ENCODE results near the gene LVRN.
A peak's percentile ranks its signal among the peaks of the same experiment; 100 is the strongest.

LVRN gene

DNA sequence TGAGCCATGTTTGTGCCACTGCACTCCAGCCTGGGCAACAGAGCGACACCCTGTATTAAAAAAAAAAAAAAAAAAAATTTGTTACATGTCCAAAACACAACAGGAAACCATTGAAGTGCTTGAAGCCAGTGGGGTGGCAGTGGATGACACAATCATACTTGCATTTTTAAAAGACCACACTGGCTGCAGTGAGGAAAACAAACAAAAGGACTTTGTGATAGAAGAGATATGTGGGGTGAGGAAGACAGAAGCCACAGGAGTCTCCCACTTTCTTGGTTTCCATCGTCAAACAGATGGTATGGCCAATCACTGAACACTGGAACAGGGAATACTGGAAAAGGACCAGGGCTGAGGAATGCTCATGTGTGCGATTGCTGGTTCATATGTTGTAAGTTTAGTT is 101.7 kb downstream of the LVRN start:
- FAIRE-seq (no peak), DNase-seq (ENCODE audit: insufficient read length, low spot score) (no peak)
- TF ChIP-seq, protein P1, sequence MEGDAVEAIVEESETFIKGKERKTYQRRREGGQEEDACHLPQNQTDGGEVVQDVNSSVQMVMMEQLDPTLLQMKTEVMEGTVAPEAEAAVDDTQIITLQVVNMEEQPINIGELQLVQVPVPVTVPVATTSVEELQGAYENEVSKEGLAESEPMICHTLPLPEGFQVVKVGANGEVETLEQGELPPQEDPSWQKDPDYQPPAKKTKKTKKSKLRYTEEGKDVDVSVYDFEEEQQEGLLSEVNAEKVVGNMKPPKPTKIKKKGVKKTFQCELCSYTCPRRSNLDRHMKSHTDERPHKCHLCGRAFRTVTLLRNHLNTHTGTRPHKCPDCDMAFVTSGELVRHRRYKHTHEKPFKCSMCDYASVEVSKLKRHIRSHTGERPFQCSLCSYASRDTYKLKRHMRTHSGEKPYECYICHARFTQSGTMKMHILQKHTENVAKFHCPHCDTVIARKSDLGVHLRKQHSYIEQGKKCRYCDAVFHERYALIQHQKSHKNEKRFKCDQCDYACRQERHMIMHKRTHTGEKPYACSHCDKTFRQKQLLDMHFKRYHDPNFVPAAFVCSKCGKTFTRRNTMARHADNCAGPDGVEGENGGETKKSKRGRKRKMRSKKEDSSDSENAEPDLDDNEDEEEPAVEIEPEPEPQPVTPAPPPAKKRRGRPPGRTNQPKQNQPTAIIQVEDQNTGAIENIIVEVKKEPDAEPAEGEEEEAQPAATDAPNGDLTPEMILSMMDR (IDR thresholded peaks at IDR 0.05; ENCODE audit: insufficient read depth, missing control alignments): no peak

DNA sequence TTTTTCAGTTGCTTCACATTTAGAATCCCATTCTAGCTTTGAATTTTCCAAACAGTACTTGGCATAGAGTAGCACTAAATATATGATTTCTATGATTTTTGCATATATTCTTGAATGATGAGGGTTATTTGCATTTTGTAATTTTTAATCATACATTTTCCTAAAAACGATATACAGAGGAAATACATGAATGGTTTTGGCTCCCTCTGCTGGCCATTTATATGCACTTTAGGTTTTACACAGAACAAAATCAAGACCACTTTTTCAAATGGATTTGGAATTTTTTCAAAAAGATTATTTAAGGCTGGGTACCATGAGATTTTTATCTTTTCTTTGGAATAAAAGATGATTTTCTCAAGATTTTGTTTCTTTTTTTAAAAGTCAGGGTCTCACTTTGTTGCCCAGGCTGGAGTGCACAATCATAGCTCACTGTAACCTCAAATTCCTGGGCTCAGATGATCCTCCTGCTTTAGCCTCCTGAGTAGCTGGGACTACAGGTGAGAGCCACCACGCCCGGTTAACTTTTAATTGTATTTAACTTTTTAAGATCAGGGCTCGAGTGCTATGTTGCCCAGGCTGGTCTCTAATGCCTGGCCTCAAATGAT is 105.9 kb downstream of the LVRN start:
- TF ChIP-seq, protein P1 (IDR thresholded peaks at IDR 0.05; ENCODE audit: insufficient read depth, missing control alignments): peak; percentile 88
- FAIRE-seq: peak; percentile 79
- no peak for DNase-seq (ENCODE audit: insufficient read length, low spot score)

DNA sequence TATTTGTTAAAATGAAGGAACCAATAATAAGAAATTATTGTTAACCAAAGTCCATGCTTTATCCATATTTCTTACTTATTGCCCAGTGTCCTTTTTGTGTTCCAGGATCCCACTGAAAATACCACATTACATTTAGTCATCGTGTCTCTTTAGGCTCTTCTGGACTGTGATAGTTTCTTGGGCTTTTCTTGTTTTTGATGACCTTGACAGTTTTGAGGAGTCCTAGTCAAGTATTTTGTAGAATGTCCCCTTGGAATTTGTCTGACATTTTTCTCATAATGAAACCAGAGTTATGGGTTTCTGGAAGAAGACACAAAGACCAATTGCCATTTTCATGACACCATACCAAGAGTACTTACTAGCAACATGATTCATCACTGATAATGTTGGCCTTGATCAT is 108.9 kb downstream of the LVRN start:
- FAIRE-seq (no peak), DNase-seq (ENCODE audit: insufficient read length, low spot score) (no peak)
- TF ChIP-seq, protein P1 (IDR thresholded peaks at IDR 0.05; ENCODE audit: insufficient read depth, missing control alignments): no peak

DNA sequence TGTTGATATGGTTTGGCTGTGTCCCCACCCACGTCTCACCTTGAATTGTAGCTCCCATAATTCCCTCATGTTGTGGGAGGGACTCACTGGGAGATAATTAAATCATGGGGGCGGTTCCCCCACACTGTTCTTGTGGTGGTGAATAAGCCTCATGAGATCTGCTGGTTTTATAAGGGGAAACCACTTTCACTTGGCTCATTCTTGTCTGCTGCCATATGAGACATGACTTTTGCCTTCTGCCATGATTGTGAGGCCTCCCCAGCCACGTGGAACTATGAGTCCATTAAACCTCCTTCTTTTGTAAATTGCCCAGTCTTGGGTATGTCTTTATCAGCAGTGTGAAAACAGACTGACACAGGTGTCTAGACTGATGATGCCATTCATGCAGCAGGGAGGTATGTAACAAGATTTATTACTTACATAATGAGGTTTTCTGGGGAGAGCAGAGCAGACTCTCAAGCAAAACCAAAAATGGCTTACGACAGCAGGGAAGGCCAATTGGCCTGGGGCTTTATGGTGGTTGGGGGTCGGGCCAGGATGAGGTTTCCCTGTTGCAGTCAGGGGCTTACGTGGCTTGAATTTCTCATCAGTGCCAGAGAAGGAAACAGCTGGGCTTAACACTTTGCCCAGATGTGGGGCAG is 113.0 kb downstream of the LVRN start:
- DNase-seq (ENCODE audit: insufficient read length, low spot score) (no peak), FAIRE-seq (no peak)
- TF ChIP-seq, protein P1 (IDR thresholded peaks at IDR 0.05; ENCODE audit: insufficient read depth, missing control alignments): no peak

GRCh38 chr5:116076496-116076895 is 114.2 kb downstream of the LVRN start:
- TF ChIP-seq, protein P1 (IDR thresholded peaks at IDR 0.05; ENCODE audit: insufficient read depth, missing control alignments): no peak
- FAIRE-seq: no peak
- DNase-seq (ENCODE audit: insufficient read length, low spot score): no peak
